Measurements from ENCODE around the gene HDLBP. TPM values are rescaled to one million over a fixed set of nuclear protein-coding genes. Genes with fewer than 3 reads are reported as not detected.
A peak's percentile ranks its signal among the peaks of the same experiment; 100 is the strongest.

Gene HDLBP
- total RNA-seq, 4 donors from 2014 or later = 324 to 412 (median 363) TPM

DNA sequence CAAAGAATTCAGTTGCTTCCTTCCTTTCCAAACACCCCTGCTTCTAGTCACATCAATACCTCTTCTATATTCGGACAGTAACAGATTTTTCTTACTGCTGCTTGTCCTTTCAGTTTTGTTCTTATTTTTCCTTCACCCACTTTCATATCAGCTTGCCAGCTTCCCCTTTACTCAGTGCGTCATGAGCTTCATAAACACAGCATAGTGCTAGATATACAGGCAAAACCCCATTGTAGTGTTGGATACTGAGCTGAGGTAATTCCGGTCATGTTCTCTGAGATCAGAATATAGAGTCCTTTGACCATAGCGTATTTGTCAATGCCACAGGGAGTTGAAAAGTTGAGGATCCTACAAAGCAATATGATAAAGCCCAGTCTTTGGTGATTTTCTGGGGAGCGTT lies 43.0 kb upstream of the HDLBP start:
- no peak overlapping the region for H3K4me3 ChIP-seq
- no peak for DNase-seq (ENCODE audit: low spot score in 2 of 2)
- H3K36me3 ChIP-seq = peaks cover 0 to 10% (median 0%) of the 10 kb centered on the region in 3 donors
- H3K27ac ChIP-seq = peak overlapping the region in 3 of 4 donors; percentile 47 to 98 (median 91)
- no peaks in the 10 kb centered on the region for H3K9me3 ChIP-seq
- H3K4me1 ChIP-seq = peaks cover 0 to 39% (median 28%) of the 10 kb centered on the region in 4 donors
- no peaks in the 10 kb centered on the region for H3K27me3 ChIP-seq
- TF ChIP-seq EP300 (IDR thresholded peaks at IDR 0.05) (peak in 1 of 2 donors; percentile 63), CTCF (IDR thresholded peaks at IDR 0.05) (no peak)
- 39 to 46% methylated on average over 5 of the region's 5 CpGs for WGBS, 2 donors

DNA sequence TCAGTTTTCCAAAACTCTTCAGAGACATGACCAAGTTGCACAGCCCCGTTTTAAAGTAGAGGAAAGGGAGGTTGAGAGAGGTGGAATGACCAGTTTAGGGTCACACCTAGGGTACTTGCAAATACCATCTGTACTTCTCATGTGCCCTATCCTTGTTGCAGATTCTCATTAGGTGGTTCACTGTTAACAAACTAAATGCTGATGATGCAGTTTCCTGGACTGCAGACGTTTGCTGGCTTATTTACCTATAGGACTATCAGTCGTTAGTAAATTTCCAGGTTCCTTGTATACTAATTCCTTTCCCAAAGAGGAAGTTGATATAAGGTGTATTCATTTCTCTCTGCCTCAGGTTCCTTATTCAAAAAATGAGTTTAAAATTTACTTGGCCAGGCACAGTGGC lies 42.1 kb upstream of the HDLBP start:
- 46 to 58% methylated on average over 3 of the region's 3 CpGs for WGBS, 2 donors
- H3K27me3 ChIP-seq = no peaks in the 10 kb centered on the region
- peaks cover 0 to 39% (median 28%) of the 10 kb centered on the region in 4 donors for H3K4me1 ChIP-seq
- no peak for DNase-seq (ENCODE audit: low spot score in 2 of 2)
- H3K36me3 ChIP-seq = peaks cover 0 to 19% (median 0%) of the 10 kb centered on the region in 3 donors
- H3K27ac ChIP-seq = peak overlapping the region in 3 of 4 donors; percentile 91 to 98 (median 93)
- TF ChIP-seq EP300 (IDR thresholded peaks at IDR 0.05) (no peak), POLR2A (IDR thresholded peaks at IDR 0.05) (no peak), CTCF (IDR thresholded peaks at IDR 0.05) (no peak)
- H3K9me3 ChIP-seq = no peaks in the 10 kb centered on the region
- no peak overlapping the region for H3K4me3 ChIP-seq

DNA sequence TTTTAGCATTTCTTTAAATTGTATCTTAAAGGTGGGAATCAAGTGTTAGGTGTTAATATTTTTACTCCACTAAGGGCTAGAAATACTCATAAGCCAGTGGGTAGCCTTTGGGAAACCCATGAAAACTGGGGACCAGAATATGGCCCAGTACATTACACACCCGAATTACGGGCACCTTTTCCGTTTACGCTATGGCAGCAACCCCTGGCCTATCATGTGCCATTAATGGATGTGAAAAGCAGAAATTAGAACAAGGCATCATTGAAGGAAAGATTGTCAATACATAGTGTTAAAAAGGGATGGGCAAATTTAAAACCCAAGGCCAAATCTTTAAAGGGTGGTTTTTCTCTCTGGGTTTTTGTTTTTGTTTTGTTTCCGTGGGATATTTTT lies 41.4 kb upstream of the HDLBP start:
- H3K9me3 ChIP-seq = no peaks in the 10 kb centered on the region
- peak overlapping the region; percentile 77 to 98 (median 84) for H3K4me3 ChIP-seq
- TF ChIP-seq POLR2A (IDR thresholded peaks at IDR 0.05) (no peak), EP300 (IDR thresholded peaks at IDR 0.05) (no peak), CTCF (IDR thresholded peaks at IDR 0.05) (no peak)
- H3K4me1 ChIP-seq = peaks cover 0 to 39% (median 28%) of the 10 kb centered on the region in 4 donors
- peak overlapping the region; percentile 81 to 98 (median 92) for H3K27ac ChIP-seq
- 4 to 15% methylated on average over 5 of the region's 5 CpGs for WGBS, 2 donors
- peaks cover 0 to 26% (median 0%) of the 10 kb centered on the region in 3 donors for H3K36me3 ChIP-seq
- DNase-seq (ENCODE audit: low spot score in 2 of 2) = no peak
- no peaks in the 10 kb centered on the region for H3K27me3 ChIP-seq

DNA sequence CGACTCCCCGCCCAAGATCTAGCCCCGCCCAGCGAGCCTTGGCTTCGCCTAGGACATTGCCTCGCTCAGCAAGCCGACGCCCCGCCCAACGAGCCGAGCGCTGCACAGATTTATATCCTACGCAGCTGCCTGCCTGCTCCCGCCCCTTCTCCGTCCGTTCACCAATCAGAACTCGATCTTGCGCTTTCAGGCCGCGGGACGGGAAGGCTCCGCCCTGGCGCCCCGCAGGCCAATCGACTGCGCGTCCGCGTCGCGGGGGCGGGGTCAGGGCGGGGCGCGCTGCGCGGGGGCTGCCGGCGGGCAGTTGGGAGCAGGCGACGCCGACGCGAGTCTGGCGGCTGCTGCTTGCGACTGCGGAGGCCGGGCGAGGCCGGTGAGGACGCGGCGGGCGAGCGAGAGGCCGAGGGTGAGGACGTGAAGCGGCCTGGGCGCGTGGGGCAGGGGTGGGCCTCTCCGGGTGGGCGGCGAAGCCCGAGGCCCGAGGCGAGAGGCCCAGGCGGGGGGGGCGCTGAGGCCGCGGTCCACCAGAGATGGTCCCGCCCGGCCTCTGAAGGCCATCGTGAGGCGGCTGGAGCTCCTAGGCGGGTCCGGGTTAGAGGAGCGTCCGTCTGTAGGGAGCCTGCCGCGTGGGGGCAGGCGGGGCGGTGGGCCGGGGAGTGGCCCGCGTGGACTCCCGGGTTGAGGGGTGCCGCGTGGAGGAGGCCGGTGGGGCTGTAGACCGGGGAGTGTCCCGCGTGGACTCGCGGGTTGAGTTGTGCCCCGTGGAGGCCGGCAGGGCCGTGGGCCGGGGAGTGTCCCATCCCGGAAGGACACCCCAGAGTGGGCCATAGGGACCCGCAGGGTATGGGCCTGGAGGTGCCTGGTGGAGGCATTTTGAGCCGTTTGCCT lies 40.8 kb upstream of the HDLBP start, which contains the start of gene FARP2:
Gene FARP2, plus strand, starts transcription at position 303 of the 888 bp plus-strand sequence. CDS start 16,823 bp downstream, outside the sequence.
- Histone ChIP-seq H3K9me3 (no peaks in the 10 kb centered on the region), H3K36me3 (peaks cover 0 to 32% (median 2%) of the 10 kb centered on the region in 3 donors), H3K27ac (peak within 1 kb of the TSS; percentile 81 to 98 (median 92)), H3K4me3 (peak within 1 kb of the TSS; percentile 77 to 98 (median 84)), H3K27me3 (no peaks in the 10 kb centered on the region), H3K4me1 (peaks cover 0 to 39% (median 28%) of the 10 kb centered on the region in 4 donors)
- TF ChIP-seq EP300 (IDR thresholded peaks at IDR 0.05) (peak in 1 of 2 donors; percentile 80), POLR2A (IDR thresholded peaks at IDR 0.05) (peak; percentile 81 to 86), CTCF (IDR thresholded peaks at IDR 0.05) (peak in 1 of 5 experiments; percentile 11)
- WGBS, 2 donors = 1 to 2% methylated on average over 18 to 26 of the region's 101 CpGs
- peak; percentile 98 to 100 for DNase-seq (ENCODE audit: low spot score in 2 of 2)

Data from tibial nerve (tissue), 4 donors.